D721Med (cell line): ENCODE measurements around the gene PDZRN4.

Experiments used
- DNase-seq: peaks from one replicate; pipeline ENCODE4 v3.0.0; 2011; ENCODE audit warnings: low spot score; ENCODE audit not compliant: insufficient read length
- FAIRE-seq: peaks from 2 replicates; lab custom pipeline; 2011; peaks lifted over from hg19 to GRCh38; lab: Jason Lieb, UNC
- TF ChIP-seq, protein P1 (sequence below): IDR thresholded peaks from 2 replicates; pipeline ENCODE4 v1.5.1; 2012; ENCODE audit warnings: mild to moderate bottlenecking, control low read depth; ENCODE audit not compliant: insufficient read depth; ENCODE audit errors: missing control alignments

The PDZRN4 gene

DNA sequence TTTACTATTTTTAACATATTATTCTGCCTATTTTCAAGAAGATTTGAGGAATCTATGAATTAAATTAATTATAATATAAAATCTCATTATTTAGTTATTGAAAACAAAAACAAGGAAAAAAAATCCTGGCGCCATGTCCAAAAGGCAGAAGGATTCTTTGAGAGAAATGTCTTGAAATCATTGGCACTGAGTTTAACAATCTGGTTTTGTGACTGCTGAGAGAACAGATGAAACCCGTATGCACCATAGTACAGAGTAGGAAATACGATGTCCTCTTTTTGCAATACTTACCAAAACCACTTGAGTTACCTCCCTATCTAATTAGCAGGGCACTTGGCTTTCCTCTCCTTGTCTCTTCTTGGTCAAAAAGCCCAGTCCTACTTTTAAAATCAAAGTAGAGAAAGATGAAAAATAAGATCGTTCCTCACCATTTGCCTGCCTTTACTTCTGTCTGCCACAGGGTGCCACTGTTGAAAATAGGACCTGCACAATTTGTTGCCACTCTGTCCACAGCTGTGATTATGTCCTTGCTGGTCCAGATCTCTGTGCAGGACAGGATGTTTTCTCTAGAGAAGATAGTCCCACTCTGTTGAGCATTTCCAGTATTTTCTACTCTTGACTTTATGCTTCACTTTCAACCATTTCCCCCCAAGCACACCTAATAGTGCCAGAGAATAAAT is 179.7 kb downstream of the PDZRN4 start:
- DNase-seq, result no peak
- TF ChIP-seq, protein P1, sequence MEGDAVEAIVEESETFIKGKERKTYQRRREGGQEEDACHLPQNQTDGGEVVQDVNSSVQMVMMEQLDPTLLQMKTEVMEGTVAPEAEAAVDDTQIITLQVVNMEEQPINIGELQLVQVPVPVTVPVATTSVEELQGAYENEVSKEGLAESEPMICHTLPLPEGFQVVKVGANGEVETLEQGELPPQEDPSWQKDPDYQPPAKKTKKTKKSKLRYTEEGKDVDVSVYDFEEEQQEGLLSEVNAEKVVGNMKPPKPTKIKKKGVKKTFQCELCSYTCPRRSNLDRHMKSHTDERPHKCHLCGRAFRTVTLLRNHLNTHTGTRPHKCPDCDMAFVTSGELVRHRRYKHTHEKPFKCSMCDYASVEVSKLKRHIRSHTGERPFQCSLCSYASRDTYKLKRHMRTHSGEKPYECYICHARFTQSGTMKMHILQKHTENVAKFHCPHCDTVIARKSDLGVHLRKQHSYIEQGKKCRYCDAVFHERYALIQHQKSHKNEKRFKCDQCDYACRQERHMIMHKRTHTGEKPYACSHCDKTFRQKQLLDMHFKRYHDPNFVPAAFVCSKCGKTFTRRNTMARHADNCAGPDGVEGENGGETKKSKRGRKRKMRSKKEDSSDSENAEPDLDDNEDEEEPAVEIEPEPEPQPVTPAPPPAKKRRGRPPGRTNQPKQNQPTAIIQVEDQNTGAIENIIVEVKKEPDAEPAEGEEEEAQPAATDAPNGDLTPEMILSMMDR, result peak; percentile 37
- FAIRE-seq, result no peak

DNA sequence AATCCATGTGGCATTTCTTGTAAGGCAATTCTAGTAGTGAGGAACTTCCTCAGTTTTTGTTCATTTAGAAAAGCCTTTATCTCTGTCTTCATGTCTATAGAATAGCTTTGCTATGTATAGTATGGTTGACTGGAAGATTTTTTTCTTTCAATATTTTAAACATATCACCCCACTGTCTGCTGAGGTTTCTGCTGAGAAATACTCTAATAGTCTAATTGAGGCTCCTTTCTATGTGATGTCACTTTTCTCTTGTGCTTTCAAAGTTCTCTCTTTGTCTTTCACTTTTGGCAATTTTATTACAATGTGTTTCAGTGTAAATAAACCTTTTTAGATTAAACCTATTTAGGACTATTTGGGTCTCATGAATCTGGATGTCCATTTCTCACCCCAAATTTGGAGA is 192.8 kb downstream of the PDZRN4 start:
- DNase-seq, result no peak
- no peak for FAIRE-seq
- TF ChIP-seq, protein P1, result no peak

- FAIRE-seq (no peak), DNase-seq (no peak)
- TF ChIP-seq, protein P1, result no peak
Observed at GRCh38 chr12:41402801-41403200, 214.7 kb downstream of the PDZRN4 start.

DNA sequence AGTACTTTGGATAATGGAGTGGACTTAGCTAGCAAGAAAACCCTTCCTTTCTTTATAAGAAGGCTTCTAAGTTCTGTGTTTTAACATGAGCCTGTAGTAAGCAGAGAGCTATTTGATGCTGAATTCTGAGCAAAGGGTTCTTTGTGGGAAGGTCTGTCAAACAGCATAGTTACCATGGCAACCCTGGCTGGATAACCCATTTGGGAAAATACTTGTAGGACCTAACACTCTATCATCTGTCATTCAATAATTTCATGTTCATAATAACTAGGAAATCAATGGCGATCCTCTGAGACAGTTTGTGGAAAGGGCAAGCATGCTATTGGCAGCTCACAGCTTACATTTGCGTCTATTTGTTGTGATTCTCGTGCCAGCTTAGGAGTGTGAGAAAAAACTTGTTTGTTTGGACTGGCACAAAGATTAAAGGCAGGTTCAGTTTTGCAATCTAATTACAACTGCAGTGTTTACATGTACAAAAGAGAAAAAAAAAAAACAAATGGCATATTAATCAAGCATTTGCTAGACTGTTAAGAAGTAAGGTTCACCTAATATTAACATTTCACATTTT is 219.2 kb downstream of the PDZRN4 start:
- DNase-seq, result no peak
- TF ChIP-seq, protein P1, result no peak
- FAIRE-seq, result no peak

DNA sequence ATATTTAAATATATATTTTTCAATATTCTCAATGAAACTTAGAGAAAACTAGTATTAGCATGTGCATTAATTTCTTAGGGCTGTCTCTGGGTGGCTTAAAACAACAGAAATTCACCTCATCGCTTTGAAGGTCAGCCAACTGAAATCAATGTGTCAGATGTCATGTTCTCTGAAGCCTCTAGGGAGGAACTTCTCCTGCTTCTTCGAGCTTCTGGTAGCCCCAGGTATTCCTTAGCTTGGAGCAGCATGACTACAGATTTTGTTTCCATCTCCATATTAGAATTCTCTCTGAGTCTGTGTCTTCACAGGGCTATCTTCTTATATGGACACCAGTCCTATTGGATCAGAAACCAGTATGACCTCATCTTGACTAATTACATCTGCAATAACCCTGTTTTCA is 221.5 kb downstream of the PDZRN4 start:
- FAIRE-seq (no peak), DNase-seq (no peak)
- TF ChIP-seq, protein P1, result no peak

GRCh38 chr12:41418586-41418985 is 230.5 kb downstream of the PDZRN4 start:
- DNase-seq, result no peak
- no peak for FAIRE-seq
- TF ChIP-seq, protein P1, result no peak

DNA sequence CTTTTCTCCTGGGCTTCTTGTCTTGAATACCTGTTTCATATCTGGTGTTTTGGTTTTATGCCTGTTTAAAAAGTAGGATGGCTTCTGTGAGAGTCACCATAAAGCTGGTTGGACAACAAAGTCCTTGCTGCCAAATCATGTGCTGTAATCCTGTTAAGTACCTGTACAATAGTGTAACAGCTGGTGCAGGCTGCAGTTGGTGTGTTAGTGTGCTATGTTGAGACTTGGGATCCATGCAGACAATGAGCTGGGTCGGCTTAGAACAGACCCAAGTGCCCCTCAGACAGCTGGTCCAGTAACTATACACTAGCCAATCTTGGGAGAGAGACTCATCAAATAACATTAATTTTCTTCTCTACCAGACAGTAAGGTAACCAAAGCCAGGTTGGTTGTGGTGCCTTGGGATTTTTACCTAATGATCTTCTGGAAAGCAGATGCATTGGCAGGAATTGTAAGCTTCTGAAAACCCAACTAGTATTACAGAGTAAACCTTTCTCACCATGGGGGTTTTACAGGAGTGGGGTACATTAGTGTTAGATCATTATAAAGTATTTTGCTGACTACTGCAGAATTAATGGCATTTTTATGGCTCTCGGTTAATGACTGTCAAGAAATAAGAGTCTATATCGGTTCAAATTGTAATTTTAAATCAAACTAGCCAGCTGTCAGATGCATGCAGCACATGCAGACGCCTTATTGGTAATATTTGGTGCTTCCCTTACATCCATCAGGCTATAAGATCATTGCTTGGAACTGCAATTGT is 231.2 kb downstream of the PDZRN4 start:
- DNase-seq (no peak), FAIRE-seq (peak; percentile 63)
- TF ChIP-seq, protein P1, result no peak
